GM23338 (cell line): Measurements from ENCODE around the gene TBC1D9. TPM values are rescaled to one million over a fixed set of nuclear protein-coding genes. Genes with fewer than 3 reads are reported as not detected.

Experiments
- ATAC-seq: fragments of 200-7000 bp; cut with Tn5 transposase; 3 replicates; pipeline ENCODE4 v1.9.1; 2020
- DNase-seq: peaks from one replicate; pipeline ENCODE4 v3.0.0-alpha.2; 2015; ENCODE audit warnings: low spot score
- H2AFZ ChIP-seq: fragments of 200-600 bp; sonication (generic); 2 replicates; pipeline ENCODE4 v1.8.0; 2016; ENCODE audit warnings: antibody characterized with exemption, mild to moderate bottlenecking, moderate library complexity
- H3F3A ChIP-seq: fragments of 200-600 bp; sonication (generic); replicated peaks from 2 replicates; pipeline ENCODE4 v1.8.0; 2017; ENCODE audit warnings: antibody characterized with exemption, mixed run types, low read depth
- H3K27ac ChIP-seq: fragments of 200-600 bp; sonication (generic); 2 replicates; pipeline ENCODE4 v1.6.1; 2016; ENCODE audit warnings: low read depth
- H3K27me3 ChIP-seq: fragments of 200-600 bp; sonication (generic); 2 replicates; pipeline ENCODE4 v1.8.0; 2016; ENCODE audit warnings: mild to moderate bottlenecking, mixed run types, moderate library complexity; ENCODE audit not compliant: insufficient read depth
- H3K36me3 ChIP-seq: fragments of 200-600 bp; sonication (generic); 2 replicates; pipeline ENCODE4 v1.8.0; 2016; ENCODE audit warnings: mild to moderate bottlenecking; ENCODE audit not compliant: insufficient read depth
- H3K4me1 ChIP-seq: fragments of 200-600 bp; sonication (generic); 2 replicates; pipeline ENCODE4 v1.8.0; 2016; ENCODE audit warnings: mild to moderate bottlenecking, moderate library complexity; ENCODE audit not compliant: insufficient read depth
- H3K4me2 ChIP-seq: fragments of 200-600 bp; sonication (generic); 2 replicates; pipeline ENCODE4 v1.7.1; 2017; ENCODE audit warnings: mixed run types
- H3K4me3 ChIP-seq: fragments of 200-600 bp; sonication (generic); 2 replicates; pipeline ENCODE4 v1.6.1; 2016; ENCODE audit warnings: mixed run types
- H3K79me2 ChIP-seq: fragments of 200-600 bp; sonication (generic); replicated peaks from 2 replicates; pipeline ENCODE4 v1.8.0; 2017; ENCODE audit warnings: mild to moderate bottlenecking; ENCODE audit not compliant: insufficient read depth
- H3K9me2 ChIP-seq: fragments of 200-600 bp; sonication (generic); 2 replicates; pipeline ENCODE4 v1.8.0; 2017; ENCODE audit not compliant: insufficient read depth
- H4K20me1 ChIP-seq: fragments of 200-600 bp; sonication (generic); replicated peaks from 2 replicates; pipeline ENCODE4 v1.8.0; 2017; ENCODE audit warnings: mild to moderate bottlenecking; ENCODE audit not compliant: insufficient read depth
- H3K27ac Mint-ChIP-seq: 2 replicates; pipeline ENCODE4 v1.8.0; 2020; ENCODE audit warnings: inconsistent platforms, mild to moderate bottlenecking, moderate library complexity, mixed read lengths
- H3K27me3 Mint-ChIP-seq: 3 replicates; pipeline ENCODE4 v1.8.0; 2022; ENCODE audit warnings: low read depth, mild to moderate bottlenecking, moderate library complexity, mixed read lengths, inconsistent platforms; ENCODE audit not compliant: insufficient read depth, poor library complexity
- H3K36me3 Mint-ChIP-seq: 3 replicates; pipeline ENCODE4 v1.8.0; 2021; ENCODE audit warnings: low read depth, mild to moderate bottlenecking, inconsistent platforms, moderate library complexity, mixed read lengths
- H3K4me1 Mint-ChIP-seq: 3 replicates; pipeline ENCODE4 v1.8.0; 2020; ENCODE audit warnings: mild to moderate bottlenecking, inconsistent platforms, mixed read lengths
- H3K4me3 Mint-ChIP-seq: 3 replicates; pipeline ENCODE4 v1.8.0; 2021; ENCODE audit warnings: moderate library complexity, mild to moderate bottlenecking, inconsistent platforms, mixed read lengths
- H3K9me3 Mint-ChIP-seq: 3 replicates; pipeline ENCODE4 v1.8.0; 2020; ENCODE audit warnings: moderate library complexity, mild to moderate bottlenecking, inconsistent platforms, mixed read lengths
- CREB1 ChIP-seq: fragments of 250-450 bp; sonication (Bioruptor Pico); IDR thresholded peaks from 2 replicates; pipeline ENCODE4 v1.5.0; 2020; ENCODE audit warnings: low read depth, mild to moderate bottlenecking, moderate library complexity
- CTCF ChIP-seq, 2 experiments: fragments of 200-600 bp in 1 of 2; sonication (generic) in 1 of 2; conservative IDR thresholded peaks; 2 replicates each; pipeline versions ENCODE4 v1.5.1 to v1.6.1; 2016 to 2017; ENCODE audit warnings: antibody characterized with exemption in 2 of 2, low read depth in 2 of 2, mild to moderate bottlenecking in 2 of 2, moderate library complexity in 1 of 2
- ETS1 ChIP-seq: IDR thresholded peaks from 2 replicates; pipeline ENCODE4 v1.6.1; 2016; ENCODE audit warnings: antibody characterized with exemption
- EZH2 ChIP-seq: fragments of 200-600 bp; sonication (generic); IDR thresholded peaks from one replicate; pipeline ENCODE4 v1.8.0; 2017; ENCODE audit warnings: antibody characterized with exemption, mild to moderate bottlenecking, low read depth; ENCODE audit not compliant: unreplicated experiment
- EZH2phosphoT487 ChIP-seq: fragments of 200-600 bp; sonication (generic); IDR thresholded peaks from one replicate; pipeline ENCODE4 v1.8.1; 2018; ENCODE audit warnings: antibody characterized with exemption; ENCODE audit not compliant: unreplicated experiment
- JUNB ChIP-seq: IDR thresholded peaks from one replicate; pipeline ENCODE4 v1.6.1; 2016; ENCODE audit warnings: antibody characterized with exemption; ENCODE audit not compliant: unreplicated experiment
- NANOG ChIP-seq: IDR thresholded peaks from 2 replicates; pipeline ENCODE4 v1.6.1; 2016; ENCODE audit warnings: antibody characterized with exemption, borderline replicate concordance
- POLR2AphosphoS5 ChIP-seq: IDR thresholded peaks from 2 replicates; pipeline ENCODE4 v1.6.1; 2016; ENCODE audit warnings: antibody characterized with exemption, low read depth
- STAT1 ChIP-seq: IDR thresholded peaks from one replicate; pipeline ENCODE4 v1.6.1; 2016; ENCODE audit warnings: antibody characterized with exemption; ENCODE audit not compliant: unreplicated experiment
- ZNF114 ChIP-seq: fragments of 250-450 bp; sonication (Bioruptor Pico); IDR thresholded peaks from 2 replicates; pipeline ENCODE4 v1.5.0; 2020; ENCODE audit warnings: mild to moderate bottlenecking, moderate library complexity
- ZNF331 ChIP-seq: fragments of 250-450 bp; sonication (Bioruptor Pico); IDR thresholded peaks from 2 replicates; pipeline ENCODE4 v1.5.0; 2020; ENCODE audit warnings: low read depth, mild to moderate bottlenecking, moderate library complexity
- ZNF462 ChIP-seq: fragments of 250-450 bp; sonication (Bioruptor Pico); IDR thresholded peaks from 2 replicates; pipeline ENCODE4 v1.5.0; 2020; ENCODE audit warnings: mild to moderate bottlenecking, moderate library complexity
- polyA plus RNA-seq: library from polyadenylated mRNA; unstranded; fragments of >200 nt; fragmentation: Nextera tagmentation; extraction: Ambion mirVana; gene quantifications from 2 replicates; pipeline ENCODE4 v1.2.1, GENCODE V29; 2016
- total RNA-seq: library from RNA; depleted of rRNA; stranded (reverse); fragments of >200 nt; shearing (Covaris generic); gene quantifications from 2 replicates; pipeline ENCODE4 v1.2.3, GENCODE V29; 2014
- TF ChIP-seq, protein P1 (sequence below): IDR thresholded peaks from one replicate; pipeline ENCODE4 v1.6.1; 2018; ENCODE audit warnings: antibody characterized with exemption; ENCODE audit not compliant: unreplicated experiment

Gene TBC1D9
- total and polyA plus RNA-seq, 2 experiments from 2014 or later = 0.03 to 0.56 TPM

DNA sequence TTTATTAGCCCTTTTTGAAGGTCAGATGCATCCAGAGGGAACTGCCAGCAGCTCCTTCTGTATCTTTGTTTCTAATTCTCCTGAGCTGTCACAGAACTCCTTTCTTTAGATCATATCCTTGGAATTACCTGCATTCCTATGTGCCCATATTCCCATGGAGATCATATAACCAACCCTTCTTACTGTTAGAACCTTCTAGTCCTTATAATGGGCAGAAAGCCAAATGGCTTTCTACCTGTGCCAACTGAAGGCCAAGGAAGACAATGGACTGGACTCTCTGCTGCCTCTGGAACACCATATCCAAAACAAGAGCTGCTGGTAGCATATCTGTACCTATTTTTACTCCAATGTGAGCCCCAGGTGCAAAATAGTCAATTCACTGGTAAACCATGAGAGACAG, 60.7 kb downstream of the TBC1D9 start:
- Mint-ChIP-seq H3K4me3 (no peak overlapping the region), H3K27ac (no peak overlapping the region), H3K27me3 (peaks cover 16% of the 10 kb centered on the region), H3K9me3 (no peaks in the 10 kb centered on the region), H3K4me1 (peaks cover 24% of the 10 kb centered on the region), H3K36me3 (no peaks in the 10 kb centered on the region)
- no peak for ATAC-seq
- peaks cover 34% of the 10 kb centered on the region for H3K27me3 ChIP-seq
- DNase-seq = no peak
- no peaks in the 10 kb centered on the region for H3K9me2 ChIP-seq
- H3K4me3 ChIP-seq = no peak overlapping the region
- no peaks in the 10 kb centered on the region for H3F3A ChIP-seq
- H3K79me2 ChIP-seq = no peaks in the 10 kb centered on the region
- H3K27ac ChIP-seq = no peak overlapping the region
- H2AFZ ChIP-seq = no peak overlapping the region
- H4K20me1 ChIP-seq = no peaks in the 10 kb centered on the region
- H3K36me3 ChIP-seq = no peaks in the 10 kb centered on the region
- 0 out of 2 replicates have a peak, but pooled peaks cover 4% of the 10 kb centered on the region for H3K4me1 ChIP-seq
- TF ChIP-seq STAT1 (no peak), EZH2 (no peak), ZNF114 (CRISPR knock-in tag) (no peak), EZH2phosphoT487 (no peak), CREB1 (CRISPR knock-in tag) (no peak), JUNB (no peak), NANOG (no peak), ETS1 (no peak), POLR2AphosphoS5 (no peak), CTCF (conservative IDR thresholded peaks at IDR 0.05; ENCODE audit: low read depth in 2 of 2) (no peak), ZNF462 (no peak), ZNF331 (CRISPR knock-in tag) (no peak)
- TF ChIP-seq, protein P1, sequence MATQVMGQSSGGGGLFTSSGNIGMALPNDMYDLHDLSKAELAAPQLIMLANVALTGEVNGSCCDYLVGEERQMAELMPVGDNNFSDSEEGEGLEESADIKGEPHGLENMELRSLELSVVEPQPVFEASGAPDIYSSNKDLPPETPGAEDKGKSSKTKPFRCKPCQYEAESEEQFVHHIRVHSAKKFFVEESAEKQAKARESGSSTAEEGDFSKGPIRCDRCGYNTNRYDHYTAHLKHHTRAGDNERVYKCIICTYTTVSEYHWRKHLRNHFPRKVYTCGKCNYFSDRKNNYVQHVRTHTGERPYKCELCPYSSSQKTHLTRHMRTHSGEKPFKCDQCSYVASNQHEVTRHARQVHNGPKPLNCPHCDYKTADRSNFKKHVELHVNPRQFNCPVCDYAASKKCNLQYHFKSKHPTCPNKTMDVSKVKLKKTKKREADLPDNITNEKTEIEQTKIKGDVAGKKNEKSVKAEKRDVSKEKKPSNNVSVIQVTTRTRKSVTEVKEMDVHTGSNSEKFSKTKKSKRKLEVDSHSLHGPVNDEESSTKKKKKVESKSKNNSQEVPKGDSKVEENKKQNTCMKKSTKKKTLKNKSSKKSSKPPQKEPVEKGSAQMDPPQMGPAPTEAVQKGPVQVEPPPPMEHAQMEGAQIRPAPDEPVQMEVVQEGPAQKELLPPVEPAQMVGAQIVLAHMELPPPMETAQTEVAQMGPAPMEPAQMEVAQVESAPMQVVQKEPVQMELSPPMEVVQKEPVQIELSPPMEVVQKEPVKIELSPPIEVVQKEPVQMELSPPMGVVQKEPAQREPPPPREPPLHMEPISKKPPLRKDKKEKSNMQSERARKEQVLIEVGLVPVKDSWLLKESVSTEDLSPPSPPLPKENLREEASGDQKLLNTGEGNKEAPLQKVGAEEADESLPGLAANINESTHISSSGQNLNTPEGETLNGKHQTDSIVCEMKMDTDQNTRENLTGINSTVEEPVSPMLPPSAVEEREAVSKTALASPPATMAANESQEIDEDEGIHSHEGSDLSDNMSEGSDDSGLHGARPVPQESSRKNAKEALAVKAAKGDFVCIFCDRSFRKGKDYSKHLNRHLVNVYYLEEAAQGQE = no peak
- no peak overlapping the region for H3K4me2 ChIP-seq
